Raji (cell line): Measurements from ENCODE around the gene XK.
A peak's percentile ranks its signal among the peaks of the same experiment; 100 is the strongest.

ENCODE experiments used
- POLR2A ChIP-seq: IDR thresholded peaks from 2 replicates; pipeline ENCODE4 v1.6.1; 2011; ENCODE audit warnings: low read depth, low read length, control low read depth; ENCODE audit not compliant: insufficient read depth

Gene XK

DNA sequence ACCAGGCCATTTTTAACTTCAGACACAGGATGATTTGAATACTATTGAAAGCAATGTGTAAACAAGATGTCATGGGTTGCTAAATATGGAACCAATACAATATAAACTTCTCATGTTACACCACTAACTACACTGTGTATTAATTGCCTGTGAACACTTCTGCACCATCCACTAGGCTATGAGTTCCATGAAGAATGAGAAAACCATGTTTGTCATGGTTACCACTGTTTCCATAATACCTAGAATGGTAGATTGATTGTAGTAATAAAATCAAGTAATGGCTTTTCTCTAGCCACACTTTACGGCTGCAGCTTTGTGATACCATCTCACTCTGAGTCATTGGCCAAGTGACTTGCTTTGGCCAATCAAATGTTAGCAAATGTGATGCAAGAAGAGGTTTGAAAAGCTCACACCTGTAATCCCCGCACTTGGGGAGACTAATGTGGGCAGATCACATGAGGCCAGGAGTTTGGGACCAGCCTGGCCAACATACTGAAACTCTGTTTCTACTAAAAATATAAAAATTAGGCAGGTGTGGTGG is 74.4 kb downstream of the XK start:
- no peak for TF ChIP-seq POLR2A

DNA sequence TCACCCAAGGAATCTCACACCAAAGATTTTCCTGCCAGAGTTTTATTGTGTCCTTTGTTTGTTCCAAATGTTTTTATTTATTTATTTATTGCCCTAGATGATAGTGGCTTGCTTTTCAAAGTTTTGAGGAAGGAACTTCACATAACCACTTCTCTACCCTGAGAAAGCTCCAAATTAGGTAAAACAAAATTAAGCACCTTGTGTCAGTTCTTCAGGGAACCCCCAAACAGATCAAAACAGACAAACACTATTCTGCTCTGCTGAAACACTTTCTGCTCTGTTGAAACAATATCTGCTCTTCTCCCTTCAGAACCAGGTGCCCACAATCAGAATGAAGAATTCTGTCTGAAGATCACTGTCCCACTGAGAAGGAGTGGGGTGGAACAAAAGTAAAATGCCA is 77.8 kb downstream of the XK start:
- no peak for TF ChIP-seq POLR2A

DNA sequence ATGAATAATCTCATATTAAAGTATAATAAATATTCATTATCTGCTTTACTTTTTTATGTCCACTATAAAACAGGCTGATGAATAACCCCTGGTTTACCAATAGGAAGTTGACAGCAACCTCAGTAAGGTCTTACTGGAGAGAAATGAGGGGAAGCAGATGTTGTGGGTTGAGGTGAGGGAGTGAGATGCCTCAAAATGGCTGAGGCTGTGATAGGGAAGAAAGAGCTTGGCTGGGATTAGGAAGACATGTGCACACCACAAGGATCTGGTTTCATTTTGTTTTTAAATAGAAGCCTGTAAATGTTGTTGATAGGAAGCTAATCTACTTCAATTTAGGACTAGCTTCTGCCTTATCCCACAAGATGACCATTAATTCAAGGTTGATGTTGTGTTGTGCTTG is 79.9 kb downstream of the XK start:
- TF ChIP-seq POLR2A = no peak

DNA sequence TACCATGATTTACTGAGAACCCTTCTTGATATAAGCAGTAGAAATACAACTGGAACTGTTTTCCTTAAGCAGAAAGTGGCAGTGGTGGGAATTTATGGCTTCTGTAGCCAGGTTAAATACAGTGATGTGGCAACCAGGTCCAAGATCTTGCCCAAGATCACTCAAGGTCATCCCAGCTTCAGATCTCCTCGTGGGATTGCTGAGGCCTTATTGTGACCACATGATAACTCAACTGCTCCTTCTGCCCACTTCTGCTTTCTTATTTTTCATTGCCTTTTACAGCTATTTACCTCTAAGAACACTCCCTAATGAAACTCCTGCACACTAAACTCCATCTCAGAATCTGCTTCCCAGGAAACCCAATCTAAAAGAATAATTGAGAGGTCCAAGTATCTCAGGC is 81.8 kb downstream of the XK start:
- no peak for TF ChIP-seq POLR2A

DNA sequence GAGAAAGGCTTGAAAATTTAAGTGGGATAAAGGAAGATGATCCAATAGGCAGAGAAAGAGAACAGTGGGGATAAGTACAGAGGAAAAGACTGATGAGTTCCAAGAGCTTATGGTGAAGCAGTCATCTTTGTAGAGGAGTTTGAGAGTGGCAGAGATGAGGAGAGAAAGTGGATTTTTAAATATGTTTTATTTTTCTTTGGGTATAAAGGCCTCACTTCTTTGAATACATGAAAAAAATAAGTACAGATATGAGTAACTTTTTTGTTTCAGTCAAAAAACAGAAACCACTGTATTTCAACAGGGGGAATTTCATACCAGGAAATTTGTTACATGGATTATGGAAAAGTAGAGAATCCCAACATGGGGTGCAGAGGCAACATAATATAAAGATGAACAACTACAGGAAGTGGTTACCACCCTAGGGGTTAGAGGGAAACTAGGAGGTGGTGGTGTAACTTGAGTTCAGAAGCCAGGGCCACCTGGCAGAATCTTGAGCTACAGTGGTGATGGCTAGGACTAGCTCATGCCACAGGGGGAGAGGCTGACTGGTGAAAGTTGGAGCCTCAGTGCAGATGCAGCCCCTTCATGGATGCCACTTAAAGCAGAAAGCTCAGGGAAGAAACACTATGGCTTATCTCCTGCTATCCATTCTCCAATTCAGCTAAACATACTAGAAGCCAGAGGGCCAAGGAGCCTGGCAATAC is 90.8 kb downstream of the XK start:
- peak; percentile 35; the same call in 1 of the 2 replicates for TF ChIP-seq POLR2A

DNA sequence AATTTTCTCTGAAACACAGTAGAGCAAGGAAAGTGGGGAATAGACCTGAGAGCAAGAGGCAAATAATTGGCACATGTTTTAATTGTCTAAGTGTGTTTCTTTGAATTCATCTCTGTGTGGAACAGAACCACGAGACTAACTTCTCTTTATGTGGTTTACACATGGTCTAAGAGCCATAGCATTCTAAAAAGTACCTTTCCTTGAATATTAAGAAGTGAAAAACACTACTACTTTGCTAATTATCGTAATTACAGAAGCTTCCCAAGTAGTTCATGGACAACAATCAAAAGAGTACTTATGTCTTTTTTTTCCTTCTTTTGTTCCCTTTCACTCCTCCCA is 91.4 kb downstream of the XK start:
- TF ChIP-seq POLR2A = no peak

DNA sequence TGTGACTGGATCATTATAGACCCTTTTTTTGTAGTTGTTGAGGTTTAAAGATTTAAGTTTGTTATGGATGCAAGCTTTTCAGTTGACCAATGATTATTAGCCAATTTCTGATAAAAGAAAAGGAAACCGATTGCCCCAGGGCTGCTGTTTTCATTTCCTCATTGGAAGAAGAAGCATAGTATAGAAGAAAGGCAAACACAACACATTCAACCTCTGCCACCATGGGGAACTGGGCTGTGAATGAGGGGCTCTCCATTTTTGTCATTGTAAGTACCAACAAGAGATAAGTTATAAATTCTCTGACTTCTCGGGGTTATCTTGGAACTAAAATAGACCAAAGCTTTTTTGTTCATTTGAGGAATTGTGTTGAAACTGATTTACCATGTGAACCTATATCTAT is 94.3 kb downstream of the XK start, which contains the start of gene CYBB:
Gene CYBB (plus strand): TSS at position 203 of the 400 bp plus-strand sequence. CDS start 19 bp downstream, at position 222.
- peak; percentile 34; the same call in 1 of the 2 replicates for TF ChIP-seq POLR2A

DNA sequence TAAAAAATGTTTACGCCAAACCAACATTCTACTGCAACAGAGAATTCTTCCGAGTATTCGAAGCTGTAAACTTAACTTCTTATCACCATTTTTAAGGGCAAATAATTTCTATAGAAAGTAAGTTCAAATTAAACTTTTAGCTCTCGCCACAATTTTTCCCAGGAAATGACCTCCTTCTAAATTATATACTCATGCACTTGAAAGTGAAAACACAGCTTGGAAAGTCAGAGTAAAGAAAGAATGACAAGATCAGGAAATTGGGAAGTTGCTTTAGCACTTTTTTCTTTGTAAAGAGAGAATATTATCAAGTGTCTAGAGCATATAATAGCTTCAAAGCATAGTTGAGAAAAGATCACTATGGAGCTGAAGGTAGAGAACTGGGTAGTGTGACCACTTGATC is 95.5 kb downstream of the XK start:
- TF ChIP-seq POLR2A = no peak
